ENCODE data around the gene CAMK2D. TPM values are rescaled to one million over a fixed set of nuclear protein-coding genes. Genes with fewer than 3 reads are reported as not detected.

The CAMK2D gene
- total and polyA plus RNA-seq, 2 donors from 2014 or later: 9.1 to 34.7 TPM

- Histone ChIP-seq H3K27me3 (ENCODE audit: control insufficient read depth, insufficient read depth, low read length) (no peaks in the 10 kb centered on the region), H3K9me3 (ENCODE audit: control insufficient read depth in 2 of 3, insufficient read depth in 1 of 3, low read length in 3 of 3) (no peaks in the 10 kb centered on the region), H3K4me3 (ENCODE audit: low read length in 3 of 3) (no peak overlapping the region), H3K4me1 (ENCODE audit: control insufficient read depth in 2 of 3, insufficient read depth in 2 of 3, low read depth in 1 of 3, low read length in 3 of 3) (no peaks in the 10 kb centered on the region), H3K36me3 (ENCODE audit: control insufficient read depth in 2 of 3, insufficient read depth in 3 of 3, low read length in 3 of 3) (no peaks in the 10 kb centered on the region), H3K27ac (ENCODE audit: low read depth in 2 of 2, low read length in 2 of 2) (no peak overlapping the region), H3K9ac (ENCODE audit: low read length in 3 of 3) (no peak overlapping the region)
- no peak for TF ChIP-seq CTCF (IDR thresholded peaks at IDR 0.05; ENCODE audit: borderline replicate concordance, extremely low read depth, insufficient read depth)
- no peak for DNase-seq
- intact Hi-C loops (cut with DNase I): no loop called here
- no peak for FAIRE-seq
These were observed 278.4 kb downstream of the CAMK2D start for GRCh38 chr4:113483131-113483530.

GRCh38 chr4:113482325-113482724, 279.2 kb downstream of the CAMK2D start:
- no peak overlapping the region for H3K4me3 ChIP-seq (ENCODE audit: low read length in 3 of 3)
- intact Hi-C loops (cut with DNase I): no loop called here
- peaks cover 0 to under 1% (median 0%) of the 10 kb centered on the region in 3 donors for H3K9me3 ChIP-seq (ENCODE audit: control insufficient read depth in 2 of 3, insufficient read depth in 1 of 3, low read length in 3 of 3)
- FAIRE-seq (no peak), DNase-seq (no peak)
- H3K27ac ChIP-seq (ENCODE audit: low read depth in 2 of 2, low read length in 2 of 2): no peak overlapping the region
- no peaks in the 10 kb centered on the region for H3K27me3 ChIP-seq (ENCODE audit: control insufficient read depth, insufficient read depth, low read length)
- H3K36me3 ChIP-seq (ENCODE audit: control insufficient read depth in 2 of 3, insufficient read depth in 3 of 3, low read length in 3 of 3): no peaks in the 10 kb centered on the region
- no peaks in the 10 kb centered on the region for H3K4me1 ChIP-seq (ENCODE audit: control insufficient read depth in 2 of 3, insufficient read depth in 2 of 3, low read depth in 1 of 3, low read length in 3 of 3)
- TF ChIP-seq CTCF (IDR thresholded peaks at IDR 0.05; ENCODE audit: borderline replicate concordance, extremely low read depth, insufficient read depth): no peak
- no peak overlapping the region for H3K9ac ChIP-seq (ENCODE audit: low read length in 3 of 3)

GRCh38 chr4:113481820-113482219, 279.7 kb downstream of the CAMK2D start:
- Histone ChIP-seq H3K27ac (ENCODE audit: low read depth in 2 of 2, low read length in 2 of 2) (no peak overlapping the region), H3K9me3 (ENCODE audit: control insufficient read depth in 2 of 3, insufficient read depth in 1 of 3, low read length in 3 of 3) (peaks cover 0 to 5% (median 0%) of the 10 kb centered on the region in 3 donors), H3K36me3 (ENCODE audit: control insufficient read depth in 2 of 3, insufficient read depth in 3 of 3, low read length in 3 of 3) (no peaks in the 10 kb centered on the region), H3K9ac (ENCODE audit: low read length in 3 of 3) (no peak overlapping the region), H3K4me1 (ENCODE audit: control insufficient read depth in 2 of 3, insufficient read depth in 2 of 3, low read depth in 1 of 3, low read length in 3 of 3) (no peaks in the 10 kb centered on the region), H3K27me3 (ENCODE audit: control insufficient read depth, insufficient read depth, low read length) (no peaks in the 10 kb centered on the region), H3K4me3 (ENCODE audit: low read length in 3 of 3) (no peak overlapping the region)
- TF ChIP-seq CTCF (IDR thresholded peaks at IDR 0.05; ENCODE audit: borderline replicate concordance, extremely low read depth, insufficient read depth): no peak
- DNase-seq (no peak), FAIRE-seq (no peak)
- intact Hi-C loops (cut with DNase I): no loop called here

- Histone ChIP-seq H3K9ac (ENCODE audit: low read length in 3 of 3) (no peak overlapping the region), H3K4me1 (ENCODE audit: control insufficient read depth in 2 of 3, insufficient read depth in 2 of 3, low read depth in 1 of 3, low read length in 3 of 3) (no peaks in the 10 kb centered on the region), H3K27me3 (ENCODE audit: control insufficient read depth, insufficient read depth, low read length) (no peaks in the 10 kb centered on the region), H3K4me3 (ENCODE audit: low read length in 3 of 3) (no peak overlapping the region), H3K9me3 (ENCODE audit: control insufficient read depth in 2 of 3, insufficient read depth in 1 of 3, low read length in 3 of 3) (peaks cover 0 to 6% (median 0%) of the 10 kb centered on the region in 3 donors), H3K36me3 (ENCODE audit: control insufficient read depth in 2 of 3, insufficient read depth in 3 of 3, low read length in 3 of 3) (no peaks in the 10 kb centered on the region), H3K27ac (ENCODE audit: low read depth in 2 of 2, low read length in 2 of 2) (no peak overlapping the region)
- DNase-seq (no peak), FAIRE-seq (no peak)
- intact Hi-C loops (cut with DNase I): no loop called here
- TF ChIP-seq CTCF (IDR thresholded peaks at IDR 0.05; ENCODE audit: borderline replicate concordance, extremely low read depth, insufficient read depth): no peak
These were observed 281.4 kb downstream of the CAMK2D start for GRCh38 chr4:113480109-113480508.
